Upper lobe of left lung (tissue), 6 donors: ENCODE data around the gene SLC36A4. TPM values are rescaled to one million over a fixed set of nuclear protein-coding genes. Genes with fewer than 3 reads are reported as not detected.

ENCODE experiments used
- ATAC-seq, 2 donors: fragments of 200-7000 bp; cut with Tn5 transposase; one replicate each; pipeline ENCODE4 v1.9.1; 2022; ENCODE audit warnings: mild to moderate bottlenecking in 2 of 2, moderate library complexity in 2 of 2; ENCODE audit not compliant: low FRiP score in 2 of 2
- DNase-seq, 2 donors: peaks; one replicate each; pipeline ENCODE4 v3.0.0-alpha.2; 2019 to 2020
- H3K27ac ChIP-seq, 4 donors: fragments of 200-600 bp; sonication (generic); one replicate each; pipeline ENCODE4 v1.5.1; 2016 to 2019
- H3K27me3 ChIP-seq, 4 donors: fragments of 200-600 bp; sonication (generic); one replicate each; pipeline ENCODE4 v1.5.1; 2017 to 2019
- H3K36me3 ChIP-seq, 4 donors: fragments of 200-600 bp; sonication (generic); one replicate each; pipeline ENCODE4 v1.5.1; 2016 to 2019
- H3K4me1 ChIP-seq, 4 donors: fragments of 200-600 bp; sonication (generic); one replicate each; pipeline ENCODE4 v1.5.1; 2018 to 2019
- H3K4me3 ChIP-seq, 4 donors: fragments of 200-600 bp; sonication (generic); one replicate each; pipeline ENCODE4 v1.5.1; 2017 to 2019; ENCODE audit warnings: mild to moderate bottlenecking in 2 of 4, moderate library complexity in 1 of 4
- H3K9me3 ChIP-seq, 4 donors: fragments of 200-600 bp; sonication (generic); one replicate each; pipeline ENCODE4 v1.5.1; 2018 to 2019
- EP300 ChIP-seq, 4 donors: sonication (generic); formaldehyde crosslinking; IDR thresholded peaks; one replicate each; pipeline ENCODE4 v1.5.1; 2017; ENCODE audit warnings: antibody characterized with exemption in 4 of 4, control low read depth in 2 of 4
- POLR2A ChIP-seq, 4 donors: fragments of 450-650 bp; IDR thresholded peaks; one replicate each; pipeline ENCODE4 v1.5.1; 2016 to 2017; ENCODE audit warnings: antibody characterized with exemption in 4 of 4, mild to moderate bottlenecking in 2 of 4
- POLR2AphosphoS5 ChIP-seq, 2 donors: sonication (generic); formaldehyde crosslinking; IDR thresholded peaks; one replicate each; pipeline ENCODE4 v1.5.1; 2017; ENCODE audit warnings: antibody characterized with exemption in 2 of 2
- WGBS, 2 donors: methylation state at CpG; one replicate each; pipeline ENCODE4 v1.1.5; 2017 to 2018; 5-methylcytosine and 5-hydroxymethylcytosine counted together
- total RNA-seq, 6 donors: library from RNA; depleted of rRNA in 4 of 6; stranded (reverse); fragments of >200 nt in 4 of 6; gene quantifications; one replicate each; pipeline versions ENCODE4 v1.1.0 to v1.2.1, GENCODE V29; 2016 to 2021
- TF ChIP-seq, protein P1 (sequence below), 6 experiments: fragments of 450-650 bp in 4 of 6; fragments of 200-600 bp in 2 of 6; sonication (generic) in 2 of 6; IDR thresholded peaks; one replicate each; pipeline ENCODE4 v1.5.1; 2016 to 2019; ENCODE audit warnings: antibody characterized with exemption in 6 of 6
- donor health status: DM: no; HTN: no; CAD: no; lungs with moderate emphysema.
- donor health status: DM: no; HTN: yes; CAD: no; lungs with severe emphysema.

The SLC36A4 gene
- total RNA-seq, 6 donors from 2014 or later: 11.4 to 37.9 (median 16.7) TPM

DNA sequence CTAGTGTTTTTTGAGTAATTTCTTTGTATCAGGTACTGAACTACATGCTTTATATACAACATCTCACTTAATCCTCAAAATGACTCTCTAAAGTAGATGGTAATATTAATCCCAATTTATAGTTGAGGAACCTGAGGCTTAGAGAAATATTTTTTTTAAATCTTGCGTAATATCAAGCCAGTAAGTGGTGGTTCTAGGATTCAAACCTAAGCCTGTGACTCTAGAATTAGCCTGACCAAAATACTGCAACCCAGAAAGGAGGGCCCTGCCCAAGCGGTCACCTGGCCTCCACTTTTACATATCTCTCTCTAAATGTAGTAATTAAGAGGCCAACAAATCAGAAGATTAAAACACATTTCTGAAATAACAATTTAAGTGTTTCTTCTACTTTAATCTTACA, 28.6 kb downstream of the SLC36A4 start:
- Histone ChIP-seq H3K4me3 (no peak overlapping the region), H3K27ac (no peak overlapping the region), H3K27me3 (no peaks in the 10 kb centered on the region), H3K4me1 (no peaks in the 10 kb centered on the region), H3K9me3 (no peaks in the 10 kb centered on the region), H3K36me3 (peaks cover 0 to 17% (median 3%) of the 10 kb centered on the region in 4 donors)
- DNase-seq: no peak
- TF ChIP-seq, protein P1, sequence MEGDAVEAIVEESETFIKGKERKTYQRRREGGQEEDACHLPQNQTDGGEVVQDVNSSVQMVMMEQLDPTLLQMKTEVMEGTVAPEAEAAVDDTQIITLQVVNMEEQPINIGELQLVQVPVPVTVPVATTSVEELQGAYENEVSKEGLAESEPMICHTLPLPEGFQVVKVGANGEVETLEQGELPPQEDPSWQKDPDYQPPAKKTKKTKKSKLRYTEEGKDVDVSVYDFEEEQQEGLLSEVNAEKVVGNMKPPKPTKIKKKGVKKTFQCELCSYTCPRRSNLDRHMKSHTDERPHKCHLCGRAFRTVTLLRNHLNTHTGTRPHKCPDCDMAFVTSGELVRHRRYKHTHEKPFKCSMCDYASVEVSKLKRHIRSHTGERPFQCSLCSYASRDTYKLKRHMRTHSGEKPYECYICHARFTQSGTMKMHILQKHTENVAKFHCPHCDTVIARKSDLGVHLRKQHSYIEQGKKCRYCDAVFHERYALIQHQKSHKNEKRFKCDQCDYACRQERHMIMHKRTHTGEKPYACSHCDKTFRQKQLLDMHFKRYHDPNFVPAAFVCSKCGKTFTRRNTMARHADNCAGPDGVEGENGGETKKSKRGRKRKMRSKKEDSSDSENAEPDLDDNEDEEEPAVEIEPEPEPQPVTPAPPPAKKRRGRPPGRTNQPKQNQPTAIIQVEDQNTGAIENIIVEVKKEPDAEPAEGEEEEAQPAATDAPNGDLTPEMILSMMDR (IDR thresholded peaks at IDR 0.05): no peak
- no peak for TF ChIP-seq POLR2A (IDR thresholded peaks at IDR 0.05)
- TF ChIP-seq EP300 (IDR thresholded peaks at IDR 0.05): no peak
- no peak for TF ChIP-seq POLR2AphosphoS5 (IDR thresholded peaks at IDR 0.05)
- ATAC-seq: no peak
- 95 to 99% methylated on average over 2 of the region's 2 CpGs for WGBS, 2 donors

DNA sequence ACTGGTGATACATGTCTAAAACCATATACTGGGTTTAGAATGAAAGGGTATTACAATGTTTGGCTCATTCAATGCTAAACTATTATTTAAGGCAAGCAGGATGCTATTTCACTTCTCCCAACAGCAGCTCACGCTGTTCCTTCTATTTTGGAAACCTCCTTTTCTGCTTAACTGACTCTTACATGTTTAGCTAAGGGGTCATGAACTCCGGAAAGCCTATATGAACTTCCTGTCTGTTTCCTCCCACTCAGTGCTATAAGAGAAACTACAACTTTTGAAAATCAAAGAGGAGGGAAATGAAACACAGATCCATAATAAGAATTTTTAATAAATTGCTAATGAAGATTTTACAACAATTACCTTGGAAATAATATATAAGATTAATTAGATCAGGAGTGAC, 30.9 kb downstream of the SLC36A4 start:
- WGBS, 2 donors: 49 to 69% methylated on average over 2 of the region's 2 CpGs
- ATAC-seq: no peak
- Histone ChIP-seq H3K36me3 (peaks cover 0 to 30% (median 5%) of the 10 kb centered on the region in 4 donors), H3K4me3 (no peak overlapping the region), H3K9me3 (no peaks in the 10 kb centered on the region), H3K27me3 (no peaks in the 10 kb centered on the region), H3K4me1 (no peaks in the 10 kb centered on the region), H3K27ac (no peak overlapping the region)
- TF ChIP-seq POLR2AphosphoS5 (IDR thresholded peaks at IDR 0.05) (no peak), EP300 (IDR thresholded peaks at IDR 0.05) (no peak), POLR2A (IDR thresholded peaks at IDR 0.05) (no peak)
- TF ChIP-seq, protein P1 (IDR thresholded peaks at IDR 0.05): no peak
- DNase-seq: no peak

DNA sequence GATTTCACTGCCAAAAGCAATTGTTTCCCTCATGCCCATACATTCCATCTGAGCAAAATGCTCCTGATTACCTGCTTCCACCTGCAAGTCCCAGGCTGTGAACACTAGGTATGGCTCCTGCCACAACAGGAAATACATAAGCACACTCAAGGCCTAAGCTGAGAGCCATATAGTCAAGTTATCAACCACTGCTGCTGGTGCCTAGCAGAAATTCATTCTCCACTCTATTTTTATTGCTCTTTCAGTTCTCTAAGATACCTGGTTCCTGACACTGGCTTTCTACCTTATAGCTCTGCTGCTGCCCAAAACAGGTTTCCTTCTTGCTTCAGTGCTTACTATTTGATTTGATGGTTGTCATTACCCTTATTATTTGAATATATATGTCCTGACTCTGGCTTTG, 31.6 kb downstream of the SLC36A4 start:
- Histone ChIP-seq H3K9me3 (no peaks in the 10 kb centered on the region), H3K27me3 (no peaks in the 10 kb centered on the region), H3K36me3 (peaks cover 0 to 32% (median 5%) of the 10 kb centered on the region in 4 donors), H3K4me1 (no peaks in the 10 kb centered on the region), H3K4me3 (no peak overlapping the region), H3K27ac (no peak overlapping the region)
- TF ChIP-seq EP300 (IDR thresholded peaks at IDR 0.05) (no peak), POLR2AphosphoS5 (IDR thresholded peaks at IDR 0.05) (no peak), POLR2A (IDR thresholded peaks at IDR 0.05) (no peak)
- TF ChIP-seq, protein P1 (IDR thresholded peaks at IDR 0.05): no peak
- no peak for ATAC-seq
- DNase-seq: no peak

DNA sequence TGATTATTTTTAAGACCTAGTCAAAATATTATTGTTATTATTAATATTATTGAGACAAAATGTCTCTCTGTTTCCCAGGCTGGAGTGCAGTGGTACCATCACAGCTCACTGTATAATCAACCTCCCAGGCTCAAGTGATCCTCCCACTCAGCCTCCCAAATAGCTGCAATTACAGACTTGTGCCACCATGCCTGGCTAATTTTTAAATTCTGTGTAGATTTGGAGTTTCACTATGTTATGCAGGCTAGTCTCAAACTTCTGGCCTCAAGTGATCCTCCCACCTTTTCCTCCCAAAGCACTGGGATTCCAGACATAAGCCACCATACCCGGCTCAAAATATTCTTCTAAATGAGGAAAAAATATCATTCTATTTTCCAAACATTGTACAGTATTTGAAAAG, 37.0 kb downstream of the SLC36A4 start:
- DNase-seq (no peak), ATAC-seq (no peak)
- no peak for TF ChIP-seq EP300 (IDR thresholded peaks at IDR 0.05)
- TF ChIP-seq POLR2A (IDR thresholded peaks at IDR 0.05): no peak
- no peak for TF ChIP-seq POLR2AphosphoS5 (IDR thresholded peaks at IDR 0.05)
- TF ChIP-seq, protein P1 (IDR thresholded peaks at IDR 0.05): no peak
- Histone ChIP-seq H3K9me3 (no peaks in the 10 kb centered on the region), H3K4me1 (no peaks in the 10 kb centered on the region), H3K27me3 (no peaks in the 10 kb centered on the region), H3K27ac (no peak overlapping the region), H3K36me3 (peaks cover 0 to 33% (median 4%) of the 10 kb centered on the region in 4 donors), H3K4me3 (no peak overlapping the region)
- 100% methylated on average over 1 of the region's 1 CpG for WGBS, 2 donors

DNA sequence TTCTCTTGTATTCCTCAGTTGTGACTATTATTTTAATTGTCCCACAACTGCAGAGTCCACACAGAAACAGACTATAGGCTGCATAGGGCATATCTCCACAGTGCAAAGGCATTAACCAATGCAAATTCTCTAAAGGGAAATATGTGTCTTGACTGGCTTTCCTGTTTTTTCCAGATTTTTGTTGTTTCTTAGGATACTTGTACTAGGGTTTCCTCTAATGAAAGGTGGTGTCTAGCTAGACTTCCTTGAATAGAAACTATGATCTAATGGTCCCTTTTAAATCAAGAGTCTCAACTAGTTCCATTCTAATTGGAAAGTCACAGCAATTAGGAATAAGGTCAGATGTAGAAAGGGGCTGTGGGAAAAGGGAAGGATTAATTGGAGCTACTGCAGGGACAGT, 37.6 kb downstream of the SLC36A4 start:
- H3K4me3 ChIP-seq: no peak overlapping the region
- no peaks in the 10 kb centered on the region for H3K4me1 ChIP-seq
- H3K27me3 ChIP-seq: no peaks in the 10 kb centered on the region
- DNase-seq (no peak), ATAC-seq (no peak)
- no peaks in the 10 kb centered on the region for H3K9me3 ChIP-seq
- H3K27ac ChIP-seq: no peak overlapping the region
- TF ChIP-seq POLR2A (IDR thresholded peaks at IDR 0.05): no peak
- TF ChIP-seq EP300 (IDR thresholded peaks at IDR 0.05): no peak
- peaks cover 0 to 27% (median 4%) of the 10 kb centered on the region in 4 donors for H3K36me3 ChIP-seq
